Measurements from ENCODE around the gene UGDH. TPM values are rescaled to one million over a fixed set of nuclear protein-coding genes. Genes with fewer than 3 reads are reported as not detected.
"Not testable (repeated sequence)": the region's sequence is repeated elsewhere in the genome, so short reads cannot be mapped to it uniquely, and the experiment has no call there.

The UGDH gene
- total RNA-seq, 1 experiment from 2014 or later = 50.9 TPM

DNA sequence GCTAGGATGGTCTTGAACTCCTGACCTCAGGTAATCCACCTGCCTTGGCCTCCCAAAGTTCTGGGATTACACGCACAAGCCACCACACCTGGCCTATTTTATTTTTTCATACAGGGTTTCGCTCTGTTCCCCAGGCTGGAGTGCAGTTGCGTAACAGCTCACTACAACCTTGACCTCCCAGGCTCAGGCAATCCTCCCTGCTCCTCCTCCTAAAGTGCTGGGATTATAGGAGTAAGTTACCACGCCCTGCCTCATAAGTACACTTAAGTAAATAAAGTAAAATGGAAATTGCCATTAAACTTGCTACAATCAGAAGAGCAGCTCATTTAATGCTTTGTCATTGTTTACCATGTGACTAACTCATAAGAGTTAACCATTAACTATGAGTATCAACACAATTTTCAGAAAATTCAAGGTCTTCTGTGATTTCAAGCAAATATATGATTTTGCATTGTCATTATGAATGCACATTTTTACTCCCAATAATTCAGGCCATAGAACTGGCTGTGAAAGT is 12.3 kb downstream of the UGDH start:
- TF ChIP-seq, protein P1, sequence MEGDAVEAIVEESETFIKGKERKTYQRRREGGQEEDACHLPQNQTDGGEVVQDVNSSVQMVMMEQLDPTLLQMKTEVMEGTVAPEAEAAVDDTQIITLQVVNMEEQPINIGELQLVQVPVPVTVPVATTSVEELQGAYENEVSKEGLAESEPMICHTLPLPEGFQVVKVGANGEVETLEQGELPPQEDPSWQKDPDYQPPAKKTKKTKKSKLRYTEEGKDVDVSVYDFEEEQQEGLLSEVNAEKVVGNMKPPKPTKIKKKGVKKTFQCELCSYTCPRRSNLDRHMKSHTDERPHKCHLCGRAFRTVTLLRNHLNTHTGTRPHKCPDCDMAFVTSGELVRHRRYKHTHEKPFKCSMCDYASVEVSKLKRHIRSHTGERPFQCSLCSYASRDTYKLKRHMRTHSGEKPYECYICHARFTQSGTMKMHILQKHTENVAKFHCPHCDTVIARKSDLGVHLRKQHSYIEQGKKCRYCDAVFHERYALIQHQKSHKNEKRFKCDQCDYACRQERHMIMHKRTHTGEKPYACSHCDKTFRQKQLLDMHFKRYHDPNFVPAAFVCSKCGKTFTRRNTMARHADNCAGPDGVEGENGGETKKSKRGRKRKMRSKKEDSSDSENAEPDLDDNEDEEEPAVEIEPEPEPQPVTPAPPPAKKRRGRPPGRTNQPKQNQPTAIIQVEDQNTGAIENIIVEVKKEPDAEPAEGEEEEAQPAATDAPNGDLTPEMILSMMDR (IDR thresholded peaks at IDR 0.05; ENCODE audit: unreplicated experiment) = no peak
- peaks cover 39% of the 10 kb centered on the region for H3K36me3 Mint-ChIP-seq (ENCODE audit: insufficient read depth, unreplicated experiment)

DNA sequence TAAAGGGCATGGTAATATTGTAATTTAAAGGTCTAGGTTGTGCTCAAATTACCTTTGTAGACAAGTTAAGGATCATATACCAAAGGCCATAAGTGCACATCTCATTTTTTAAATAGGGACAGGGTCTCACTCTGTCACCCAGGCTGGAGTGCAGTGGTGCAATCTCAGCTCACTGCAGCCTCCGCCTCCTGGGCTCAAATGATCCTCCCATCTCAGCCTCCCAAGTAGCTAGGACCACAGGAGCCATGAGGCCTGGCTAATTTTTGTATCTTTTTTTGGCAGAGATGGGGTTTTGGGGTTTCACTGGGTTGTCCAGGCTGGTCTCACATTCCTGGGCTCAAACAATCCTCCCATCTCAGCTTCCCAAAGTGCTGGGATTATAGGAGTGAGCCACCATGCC is 13.0 kb downstream of the UGDH start:
- POLR2A ChIA-PET = interaction anchor here (1.2 kb wide), 2 partner anchors 12 to 13 kb away, joined by 4 read pairs; partner anchors contain the start of gene UGDH
- H3K36me3 Mint-ChIP-seq (ENCODE audit: insufficient read depth, unreplicated experiment) = peaks cover 46% of the 10 kb centered on the region
- CTCF ChIA-PET; H3K27ac Mint-ChIP-seq (ENCODE audit: low read depth, unreplicated experiment); H3K9me3 Mint-ChIP-seq (ENCODE audit: unreplicated experiment); DNase-seq (ENCODE audit: unreplicated experiment); H3K4me3 Mint-ChIP-seq (ENCODE audit: unreplicated experiment); intact Hi-C loops (cut with micrococcal nuclease); H3K4me1 Mint-ChIP-seq (ENCODE audit: insufficient read depth, unreplicated experiment); BruUV-seq (replicated peaks); H3K27me3 Mint-ChIP-seq (ENCODE audit: insufficient read depth, unreplicated experiment): not testable (repeated sequence)

More for the DNA sequence above, 12.3 kb downstream of the UGDH start:
- Mint-ChIP-seq H3K9me3 (ENCODE audit: unreplicated experiment) (no peaks in the 10 kb centered on the region), H3K4me1 (ENCODE audit: insufficient read depth, unreplicated experiment) (no peaks in the 10 kb centered on the region), H3K27me3 (ENCODE audit: insufficient read depth, unreplicated experiment) (no peaks in the 10 kb centered on the region), H3K4me3 (ENCODE audit: unreplicated experiment) (no peak overlapping the region), H3K27ac (ENCODE audit: low read depth, unreplicated experiment) (no peak overlapping the region)
- CTCF ChIA-PET = no interaction called here
- POLR2A ChIA-PET = interaction anchor here (1.0 to 1.2 kb wide), 3 partner anchors 11 to 18 kb away, joined by 4 read pairs; partner anchors contain the start of gene UGDH
- no TSS peak for BruUV-seq (replicated peaks)
- peak; percentile 80 for DNase-seq (ENCODE audit: unreplicated experiment)
- intact Hi-C loops (cut with micrococcal nuclease) = no loop called here

DNA sequence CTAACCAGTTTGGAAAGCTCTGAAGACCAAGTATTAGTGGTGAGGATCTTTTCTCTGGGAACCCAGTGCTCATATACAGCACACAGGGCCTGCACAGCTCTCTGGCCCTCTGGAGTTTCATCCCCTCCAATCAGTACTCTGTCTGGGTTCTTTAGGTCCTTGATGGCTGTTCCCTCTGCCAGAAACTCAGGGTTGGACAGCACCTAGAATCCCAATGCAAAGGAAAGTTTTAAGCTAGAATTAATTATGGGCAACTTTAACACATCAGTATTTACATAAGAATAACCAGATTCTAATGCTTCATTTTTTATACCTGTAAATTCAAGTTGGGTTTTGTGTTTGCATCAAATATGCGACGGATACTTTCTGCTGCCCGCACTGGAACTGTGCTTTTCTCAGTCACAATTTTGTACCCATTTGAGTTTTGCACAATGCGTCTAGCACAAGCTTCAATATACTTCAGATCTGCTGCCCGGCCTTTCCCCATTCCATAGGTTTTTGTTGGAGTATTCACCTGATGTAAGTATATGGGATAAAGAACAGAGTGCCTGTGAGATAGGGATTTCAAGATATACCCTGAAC is 16.8 kb downstream of the UGDH start:
- intact Hi-C loops (cut with micrococcal nuclease) = no loop called here
- Mint-ChIP-seq H3K9me3 (ENCODE audit: unreplicated experiment) (no peaks in the 10 kb centered on the region), H3K27me3 (ENCODE audit: insufficient read depth, unreplicated experiment) (no peaks in the 10 kb centered on the region), H3K27ac (ENCODE audit: low read depth, unreplicated experiment) (no peak overlapping the region), H3K4me1 (ENCODE audit: insufficient read depth, unreplicated experiment) (no peaks in the 10 kb centered on the region), H3K36me3 (ENCODE audit: insufficient read depth, unreplicated experiment) (peaks cover 67% of the 10 kb centered on the region), H3K4me3 (ENCODE audit: unreplicated experiment) (no peak overlapping the region)
- DNase-seq (ENCODE audit: unreplicated experiment) = no peak
- TF ChIP-seq, protein P1 (IDR thresholded peaks at IDR 0.05; ENCODE audit: unreplicated experiment) = no peak
- POLR2A ChIA-PET = interaction anchor here (0.6 to 2.0 kb wide), 6 partner anchors 14 to 50 kb away, joined by 3 to 8 read pairs (median 4); partner anchors contain the start of gene UGDH
- BruUV-seq (replicated peaks) = TSS peak; percentile 49
- CTCF ChIA-PET = interaction anchor here (0.6 to 1.9 kb wide), 2 partner anchors 42 to 58 kb away, joined by 6 read pairs; no protein-coding TSS in a partner anchor

DNA sequence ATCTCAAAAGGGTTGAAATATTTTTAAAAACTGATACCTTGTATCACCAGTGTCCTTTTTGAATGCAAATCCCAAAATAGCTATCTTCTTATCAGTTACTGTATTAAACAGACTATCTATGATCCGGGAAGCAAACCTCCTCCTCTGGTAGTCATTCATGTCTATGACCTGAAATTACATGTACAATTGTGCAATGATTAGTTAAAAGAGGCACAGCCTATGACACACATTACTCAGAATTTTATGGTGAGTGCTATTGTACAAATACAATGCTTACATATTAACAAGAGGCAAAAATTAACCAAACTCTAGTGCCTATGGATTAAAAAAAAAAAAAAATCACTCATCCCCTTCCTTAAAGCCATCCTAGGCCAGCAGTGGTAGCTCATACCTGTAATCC is 21.7 kb downstream of the UGDH start:
- intact Hi-C loops (cut with micrococcal nuclease) = no loop called here
- no TSS peak for BruUV-seq (replicated peaks)
- Mint-ChIP-seq H3K27ac (ENCODE audit: low read depth, unreplicated experiment) (no peak overlapping the region), H3K4me3 (ENCODE audit: unreplicated experiment) (no peak overlapping the region), H3K27me3 (ENCODE audit: insufficient read depth, unreplicated experiment) (no peaks in the 10 kb centered on the region), H3K4me1 (ENCODE audit: insufficient read depth, unreplicated experiment) (peaks cover 7% of the 10 kb centered on the region), H3K9me3 (ENCODE audit: unreplicated experiment) (no peaks in the 10 kb centered on the region), H3K36me3 (ENCODE audit: insufficient read depth, unreplicated experiment) (peaks cover 83% of the 10 kb centered on the region)
- no peak for DNase-seq (ENCODE audit: unreplicated experiment)
- ChIA-PET CTCF (interaction anchor here (0.6 to 1.6 kb wide), 3 partner anchors 36 to 546 kb away, joined by 3 to 8 read pairs (median 3); no protein-coding TSS in a partner anchor), POLR2A (interaction anchor here (0.6 to 0.9 kb wide), 2 partner anchors 22 to 84 kb away, joined by 3 read pairs; partner anchors contain the start of gene UGDH)
- TF ChIP-seq, protein P1 (IDR thresholded peaks at IDR 0.05; ENCODE audit: unreplicated experiment) = no peak
